COLO829 (cell line): Measurements from ENCODE around the gene OR2T27.
"Not testable (repeated sequence)": the region's sequence is repeated elsewhere in the genome, so short reads cannot be mapped to it uniquely, and the experiment has no call there.

Experiments
- DNase-seq: peaks from one replicate; pipeline ENCODE4 v3.0.0; 2012; ENCODE audit warnings: low spot score

The OR2T27 gene

GRCh38 chr1:248640906-248641305, 14.4 kb downstream of the OR2T27 start:
- not testable (repeated sequence) for DNase-seq

- not testable (repeated sequence) for DNase-seq
Observed at GRCh38 chr1:248639652-248640051, 15.7 kb downstream of the OR2T27 start.

GRCh38 chr1:248636612-248637011, 18.7 kb downstream of the OR2T27 start:
- not testable (repeated sequence) for DNase-seq

- DNase-seq: not testable (repeated sequence)
Observed at GRCh38 chr1:248634991-248635390, 20.3 kb downstream of the OR2T27 start, which contains the start of gene OR2T11. TSS of gene OR2T11 (minus strand) at chr1:248635091. CDS start at chr1:248627128, 7,963 bp downstream.

GRCh38 chr1:248631354-248632008, 23.8 kb downstream of the OR2T27 start:
- no peak for DNase-seq

- DNase-seq: no peak
Observed at GRCh38 chr1:248630551-248630950, 24.8 kb downstream of the OR2T27 start.

GRCh38 chr1:248627971-248628844, 27.1 kb downstream of the OR2T27 start:
- DNase-seq: no peak

- no peak for DNase-seq
Observed at GRCh38 chr1:248625971-248626370, 29.4 kb downstream of the OR2T27 start.

- no peak for DNase-seq
Observed at GRCh38 chr1:248625166-248625565, 30.2 kb downstream of the OR2T27 start.

- DNase-seq: no peak
Observed at GRCh38 chr1:248622570-248623001, 32.7 kb downstream of the OR2T27 start.

- DNase-seq: no peak
Observed at GRCh38 chr1:248621770-248622169, 33.6 kb downstream of the OR2T27 start.

GRCh38 chr1:248618878-248619277, 36.5 kb downstream of the OR2T27 start:
- DNase-seq: no peak

- no peak for DNase-seq
Observed at GRCh38 chr1:248618119-248618518, 37.2 kb downstream of the OR2T27 start.

GRCh38 chr1:248613742-248614141, 41.6 kb downstream of the OR2T27 start:
- DNase-seq: no peak

GRCh38 chr1:248611883-248612414, 43.4 kb downstream of the OR2T27 start:
- DNase-seq: no peak

- no peak for DNase-seq
Observed at GRCh38 chr1:248610301-248610700, 45.0 kb downstream of the OR2T27 start.
